Loucy (cell line): ENCODE data around the gene SLC4A4.

Source experiments
- CTCF ChIP-seq: fragments of 200-600 bp; sonication (generic); conservative IDR thresholded peaks from 2 replicates; pipeline ENCODE4 v1.5.1; 2014; ENCODE audit warnings: mild to moderate bottlenecking, antibody characterized with exemption, low read length
- EZH2phosphoT487 ChIP-seq: fragments of 200-600 bp; IDR thresholded peaks from 2 replicates; pipeline ENCODE4 v1.6.1; 2018; ENCODE audit warnings: antibody characterized with exemption, mild to moderate bottlenecking, moderate library complexity, borderline replicate concordance

DNA sequence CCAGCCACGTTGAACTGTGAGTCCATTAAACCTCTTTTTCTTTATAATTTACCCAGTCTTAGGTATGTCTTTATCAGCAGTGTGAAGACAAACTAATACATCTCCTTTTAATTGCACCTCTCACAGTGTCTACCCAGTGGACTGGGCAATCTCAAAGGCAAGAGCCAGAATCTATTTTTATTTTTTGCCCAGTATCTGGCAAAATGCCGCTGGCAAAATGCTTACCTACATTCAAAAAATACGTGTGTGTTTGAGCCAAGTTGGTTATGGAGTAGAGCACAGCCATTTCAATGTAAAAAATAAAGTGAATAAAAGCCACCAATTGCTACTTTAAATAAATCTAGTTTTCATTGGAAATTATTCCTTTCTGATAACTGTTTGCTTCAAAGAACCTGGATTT is 245.2 kb downstream of the SLC4A4 start:
- TF ChIP-seq CTCF: no peak
- no peak for TF ChIP-seq EZH2phosphoT487
